Measurements from ENCODE around the gene IFNE. TPM values are rescaled to one million over a fixed set of nuclear protein-coding genes. Genes with fewer than 3 reads are reported as not detected.

The IFNE gene
- total RNA-seq, 1 donor from 2014 or later, result not detected

DNA sequence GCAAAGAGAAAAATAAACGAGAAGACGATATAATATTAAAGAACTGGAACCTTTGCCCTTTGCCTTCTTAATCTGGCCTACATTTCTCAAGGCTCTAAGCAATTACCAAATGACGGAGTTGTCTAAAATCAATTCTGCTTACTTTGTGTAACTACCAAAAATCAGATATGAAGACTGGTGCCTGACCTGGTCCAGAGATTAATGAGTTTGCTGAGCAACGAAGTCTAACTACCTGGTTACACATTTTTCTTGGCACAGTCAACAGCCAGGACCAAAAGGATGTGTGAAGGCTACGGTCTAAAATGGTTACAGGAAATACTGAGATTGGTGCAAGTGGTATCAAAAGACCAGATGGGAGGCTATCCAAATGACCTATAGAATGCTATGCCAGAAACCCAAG, 17.8 kb upstream of the IFNE start:
- no peaks in the 10 kb centered on the region for H3K27me3 Mint-ChIP-seq (ENCODE audit: unreplicated experiment)
- peaks cover 5% of the 10 kb centered on the region for H3K4me1 Mint-ChIP-seq (ENCODE audit: unreplicated experiment)
- H3K36me3 Mint-ChIP-seq (ENCODE audit: low read depth, unreplicated experiment), result no peaks in the 10 kb centered on the region
- H3K9me3 Mint-ChIP-seq (ENCODE audit: unreplicated experiment), result no peaks in the 10 kb centered on the region
- no peak overlapping the region for H3K27ac Mint-ChIP-seq (ENCODE audit: unreplicated experiment)
- TF ChIP-seq, protein P1, sequence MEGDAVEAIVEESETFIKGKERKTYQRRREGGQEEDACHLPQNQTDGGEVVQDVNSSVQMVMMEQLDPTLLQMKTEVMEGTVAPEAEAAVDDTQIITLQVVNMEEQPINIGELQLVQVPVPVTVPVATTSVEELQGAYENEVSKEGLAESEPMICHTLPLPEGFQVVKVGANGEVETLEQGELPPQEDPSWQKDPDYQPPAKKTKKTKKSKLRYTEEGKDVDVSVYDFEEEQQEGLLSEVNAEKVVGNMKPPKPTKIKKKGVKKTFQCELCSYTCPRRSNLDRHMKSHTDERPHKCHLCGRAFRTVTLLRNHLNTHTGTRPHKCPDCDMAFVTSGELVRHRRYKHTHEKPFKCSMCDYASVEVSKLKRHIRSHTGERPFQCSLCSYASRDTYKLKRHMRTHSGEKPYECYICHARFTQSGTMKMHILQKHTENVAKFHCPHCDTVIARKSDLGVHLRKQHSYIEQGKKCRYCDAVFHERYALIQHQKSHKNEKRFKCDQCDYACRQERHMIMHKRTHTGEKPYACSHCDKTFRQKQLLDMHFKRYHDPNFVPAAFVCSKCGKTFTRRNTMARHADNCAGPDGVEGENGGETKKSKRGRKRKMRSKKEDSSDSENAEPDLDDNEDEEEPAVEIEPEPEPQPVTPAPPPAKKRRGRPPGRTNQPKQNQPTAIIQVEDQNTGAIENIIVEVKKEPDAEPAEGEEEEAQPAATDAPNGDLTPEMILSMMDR (IDR thresholded peaks at IDR 0.05; ENCODE audit: unreplicated experiment), result no peak
- DNase-seq (ENCODE audit: low spot score), result no peak
- H3K4me3 Mint-ChIP-seq (ENCODE audit: unreplicated experiment), result no peak overlapping the region

DNA sequence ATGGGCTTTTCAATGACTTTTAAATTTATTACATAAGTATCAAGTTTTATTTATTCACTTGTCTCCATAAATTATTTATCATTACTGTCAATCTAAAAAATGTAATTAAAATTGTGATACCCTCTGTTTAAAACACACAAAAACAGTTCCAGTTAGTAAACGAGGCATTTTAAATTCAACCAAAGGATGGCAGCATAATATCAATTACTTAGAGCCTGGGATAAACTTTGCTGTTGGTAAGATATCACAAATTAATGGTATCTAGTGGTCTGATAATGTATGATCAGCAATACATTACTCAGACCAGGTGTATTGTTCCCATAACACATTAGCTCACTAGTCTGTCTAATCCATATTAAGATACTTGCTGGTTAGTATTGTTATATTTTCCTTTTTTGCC, 9.6 kb upstream of the IFNE start:
- H3K27me3 Mint-ChIP-seq (ENCODE audit: unreplicated experiment), result peaks cover 3% of the 10 kb centered on the region
- H3K27ac Mint-ChIP-seq (ENCODE audit: unreplicated experiment), result no peak overlapping the region
- H3K9me3 Mint-ChIP-seq (ENCODE audit: unreplicated experiment), result no peaks in the 10 kb centered on the region
- H3K4me3 Mint-ChIP-seq (ENCODE audit: unreplicated experiment), result no peak overlapping the region
- TF ChIP-seq, protein P1 (IDR thresholded peaks at IDR 0.05; ENCODE audit: unreplicated experiment), result no peak
- peaks cover 11% of the 10 kb centered on the region for H3K4me1 Mint-ChIP-seq (ENCODE audit: unreplicated experiment)
- no peak for DNase-seq (ENCODE audit: low spot score)
- H3K36me3 Mint-ChIP-seq (ENCODE audit: low read depth, unreplicated experiment), result no peaks in the 10 kb centered on the region

DNA sequence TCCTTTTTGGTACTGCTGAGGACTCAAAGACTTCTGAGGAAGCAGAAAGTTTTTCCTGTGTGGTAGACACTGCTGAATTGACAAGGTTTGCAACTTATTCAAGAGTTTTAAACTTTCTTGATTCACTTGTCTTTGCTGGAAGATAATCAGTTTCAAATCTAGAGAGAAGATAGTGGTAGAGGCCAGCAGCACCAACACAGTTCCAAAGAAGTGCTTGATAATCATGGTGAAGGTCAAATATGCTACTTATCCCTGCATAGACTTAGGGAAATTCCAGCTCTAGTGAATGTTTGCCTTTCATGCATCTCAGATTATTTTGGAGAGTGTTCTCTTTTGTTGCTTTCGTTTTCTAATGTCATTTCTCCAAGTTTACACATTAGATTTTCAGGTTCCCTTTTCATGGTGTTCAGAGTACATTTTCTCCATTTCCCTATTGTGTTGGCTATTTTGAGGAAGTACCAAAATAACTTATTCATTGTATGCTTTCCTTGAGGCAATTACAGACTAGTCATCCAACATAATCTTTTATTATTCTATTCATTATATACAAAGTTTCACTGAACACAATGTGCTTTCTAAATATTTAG, 550 bp downstream of the IFNE start:
- Mint-ChIP-seq H3K36me3 (ENCODE audit: low read depth, unreplicated experiment) (no peaks in the 10 kb centered on the region), H3K4me1 (ENCODE audit: unreplicated experiment) (no peaks in the 10 kb centered on the region), H3K9me3 (ENCODE audit: unreplicated experiment) (no peaks in the 10 kb centered on the region), H3K27ac (ENCODE audit: unreplicated experiment) (no peak overlapping the region), H3K27me3 (ENCODE audit: unreplicated experiment) (no peaks in the 10 kb centered on the region), H3K4me3 (ENCODE audit: unreplicated experiment) (no peak overlapping the region)
- no peak for DNase-seq (ENCODE audit: low spot score)
- TF ChIP-seq, protein P1 (IDR thresholded peaks at IDR 0.05; ENCODE audit: unreplicated experiment), result no peak

DNA sequence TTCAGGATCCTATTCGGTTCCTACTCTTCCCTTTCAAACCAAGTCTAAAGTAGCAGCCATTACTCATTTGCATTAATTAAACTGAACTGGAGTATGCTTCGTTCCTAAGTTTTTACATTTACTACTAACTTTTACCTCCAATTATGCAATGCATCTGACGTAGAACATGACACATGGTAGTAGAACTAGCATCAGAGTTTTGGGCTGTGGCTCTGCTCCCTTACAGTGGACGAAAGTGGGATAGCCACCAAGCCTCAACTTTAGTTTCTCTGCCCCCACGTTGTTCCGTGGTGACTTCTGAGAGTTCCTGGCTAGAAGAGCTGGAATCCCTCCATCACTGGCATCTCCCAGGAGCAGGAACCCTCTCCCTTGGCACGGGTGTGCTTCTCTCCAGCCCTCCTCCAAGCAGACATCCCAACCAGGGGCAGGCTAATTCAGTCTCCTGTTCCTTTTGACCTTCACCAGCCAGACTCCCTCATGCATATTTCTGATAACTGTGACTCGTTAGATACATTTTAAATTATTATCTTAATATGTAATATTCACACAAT, 2.9 kb downstream of the IFNE start:
- Mint-ChIP-seq H3K36me3 (ENCODE audit: low read depth, unreplicated experiment) (no peaks in the 10 kb centered on the region), H3K4me1 (ENCODE audit: unreplicated experiment) (no peaks in the 10 kb centered on the region), H3K27me3 (ENCODE audit: unreplicated experiment) (no peaks in the 10 kb centered on the region), H3K9me3 (ENCODE audit: unreplicated experiment) (no peaks in the 10 kb centered on the region), H3K27ac (ENCODE audit: unreplicated experiment) (no peak overlapping the region), H3K4me3 (ENCODE audit: unreplicated experiment) (no peak overlapping the region)
- TF ChIP-seq, protein P1 (IDR thresholded peaks at IDR 0.05; ENCODE audit: unreplicated experiment), result no peak
- no peak for DNase-seq (ENCODE audit: low spot score)

DNA sequence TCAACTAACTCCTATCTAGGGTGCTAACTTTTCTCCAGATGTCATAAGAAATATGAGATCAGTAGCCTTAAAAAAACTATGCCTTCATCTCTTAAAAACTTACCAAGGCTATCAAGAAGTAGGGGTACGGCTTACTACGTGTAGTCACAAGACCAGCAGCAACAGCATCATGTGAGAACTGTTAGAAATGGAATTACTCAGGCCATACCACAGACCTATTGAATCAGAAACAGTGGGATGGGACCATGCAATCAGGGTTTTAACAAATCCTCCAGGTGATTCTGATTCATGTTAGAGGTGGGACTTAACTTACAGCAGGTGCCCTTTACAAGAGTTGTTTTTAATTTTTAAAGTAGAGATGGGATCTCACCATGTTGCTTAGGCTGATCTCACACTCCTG, 4.6 kb downstream of the IFNE start:
- no peaks in the 10 kb centered on the region for H3K27me3 Mint-ChIP-seq (ENCODE audit: unreplicated experiment)
- no peak for DNase-seq (ENCODE audit: low spot score)
- TF ChIP-seq, protein P1 (IDR thresholded peaks at IDR 0.05; ENCODE audit: unreplicated experiment), result no peak
- H3K9me3 Mint-ChIP-seq (ENCODE audit: unreplicated experiment), result no peaks in the 10 kb centered on the region
- H3K36me3 Mint-ChIP-seq (ENCODE audit: low read depth, unreplicated experiment), result no peaks in the 10 kb centered on the region
- H3K4me3 Mint-ChIP-seq (ENCODE audit: unreplicated experiment), result no peak overlapping the region
- no peaks in the 10 kb centered on the region for H3K4me1 Mint-ChIP-seq (ENCODE audit: unreplicated experiment)
- H3K27ac Mint-ChIP-seq (ENCODE audit: unreplicated experiment), result no peak overlapping the region

All from endothelial cell (in vitro differentiated cells).